Astrocyte (in vitro differentiated cells and primary cell): ENCODE data around the gene SPG11. TPM values are rescaled to one million over a fixed set of nuclear protein-coding genes. Genes with fewer than 3 reads are reported as not detected.

Experiments used
- DNase-seq: peaks from one replicate; pipeline ENCODE4 v3.0.0-alpha.2; 2010; ENCODE audit warnings: low read depth
- FAIRE-seq: peaks from 2 replicates; lab custom pipeline; 2011; peaks lifted over from hg19 to GRCh38; lab: Jason Lieb, UNC
- H2AFZ ChIP-seq: 2 replicates; pipeline ENCODE4 v1.6.0; 2012; ENCODE audit warnings: low read depth, low read length, inconsistent platforms
- H3K27ac ChIP-seq: 2 replicates; pipeline ENCODE4 v1.5.1; 2011; ENCODE audit warnings: low read depth, low read length, inconsistent platforms
- H3K27me3 ChIP-seq: 2 replicates; pipeline ENCODE4 v1.6.0; 2011; ENCODE audit warnings: low read length, inconsistent platforms; ENCODE audit not compliant: insufficient read depth
- H3K36me3 ChIP-seq: 2 replicates; pipeline ENCODE4 v1.5.1; 2011; ENCODE audit warnings: low read length, inconsistent platforms; ENCODE audit not compliant: insufficient read depth
- H3K4me1 ChIP-seq: 2 replicates; pipeline ENCODE4 v1.5.1; 2011; ENCODE audit warnings: low read length, inconsistent platforms; ENCODE audit not compliant: insufficient read depth
- H3K4me2 ChIP-seq: 2 replicates; pipeline ENCODE4 v1.6.0; 2012; ENCODE audit warnings: low read length, inconsistent platforms
- H3K4me3 ChIP-seq: 2 replicates; pipeline ENCODE4 v1.5.1; 2011; ENCODE audit warnings: low read depth, mild to moderate bottlenecking, low read length, inconsistent platforms; ENCODE audit not compliant: insufficient read depth
- H3K79me2 ChIP-seq: 2 replicates; pipeline ENCODE4 v1.6.0; 2012; ENCODE audit warnings: mild to moderate bottlenecking, low read length, inconsistent platforms; ENCODE audit not compliant: insufficient read depth
- H3K9ac ChIP-seq: 2 replicates; pipeline ENCODE4 v1.6.0; 2012; ENCODE audit warnings: mild to moderate bottlenecking, low read length, inconsistent platforms
- H3K9me3 ChIP-seq: 2 replicates; pipeline ENCODE4 v1.5.1; 2012; ENCODE audit warnings: low read depth, mild to moderate bottlenecking, low read length, inconsistent platforms; ENCODE audit not compliant: insufficient read depth
- H4K20me1 ChIP-seq: 2 replicates; pipeline ENCODE4 v1.6.0; 2012; ENCODE audit warnings: low read length, inconsistent platforms; ENCODE audit not compliant: insufficient read depth
- H3K27ac Mint-ChIP-seq: one replicate; pipeline ENCODE4 v1.8.0; 2021; ENCODE audit warnings: mild to moderate bottlenecking, mixed read lengths; ENCODE audit not compliant: unreplicated experiment
- H3K27me3 Mint-ChIP-seq: one replicate; pipeline ENCODE4 v1.8.0; 2021; ENCODE audit warnings: low read depth, mixed read lengths; ENCODE audit not compliant: unreplicated experiment
- H3K36me3 Mint-ChIP-seq: one replicate; pipeline ENCODE4 v1.8.0; 2021; ENCODE audit warnings: low read depth, mixed read lengths; ENCODE audit not compliant: unreplicated experiment
- H3K4me1 Mint-ChIP-seq: one replicate; pipeline ENCODE4 v1.8.0; 2021; ENCODE audit warnings: low read depth, mixed read lengths; ENCODE audit not compliant: unreplicated experiment
- H3K4me3 Mint-ChIP-seq: one replicate; pipeline ENCODE4 v1.8.0; 2021; ENCODE audit warnings: mild to moderate bottlenecking, moderate library complexity, mixed read lengths; ENCODE audit not compliant: unreplicated experiment
- H3K9me3 Mint-ChIP-seq: one replicate; pipeline ENCODE4 v1.8.0; 2021; ENCODE audit warnings: mild to moderate bottlenecking, mixed read lengths; ENCODE audit not compliant: unreplicated experiment
- EZH2 ChIP-seq: IDR thresholded peaks from 2 replicates; pipeline ENCODE4 v1.6.1; 2012; ENCODE audit warnings: mild to moderate bottlenecking, low read length, inconsistent platforms; ENCODE audit not compliant: insufficient read depth
- total RNA-seq: library from RNA; stranded (reverse); gene quantifications from 2 replicates; pipeline ENCODE4 v1.2.1, GENCODE V29; 2021
- TF ChIP-seq, protein P1 (sequence below): IDR thresholded peaks from 2 replicates; pipeline ENCODE4 v1.5.1; 2011; ENCODE audit warnings: low read depth, mild to moderate bottlenecking, inconsistent platforms, low read length, moderate library complexity; ENCODE audit not compliant: insufficient read depth

SPG11 gene
- total RNA-seq, 1 donor from 2014 or later, result 34.4 TPM

DNA sequence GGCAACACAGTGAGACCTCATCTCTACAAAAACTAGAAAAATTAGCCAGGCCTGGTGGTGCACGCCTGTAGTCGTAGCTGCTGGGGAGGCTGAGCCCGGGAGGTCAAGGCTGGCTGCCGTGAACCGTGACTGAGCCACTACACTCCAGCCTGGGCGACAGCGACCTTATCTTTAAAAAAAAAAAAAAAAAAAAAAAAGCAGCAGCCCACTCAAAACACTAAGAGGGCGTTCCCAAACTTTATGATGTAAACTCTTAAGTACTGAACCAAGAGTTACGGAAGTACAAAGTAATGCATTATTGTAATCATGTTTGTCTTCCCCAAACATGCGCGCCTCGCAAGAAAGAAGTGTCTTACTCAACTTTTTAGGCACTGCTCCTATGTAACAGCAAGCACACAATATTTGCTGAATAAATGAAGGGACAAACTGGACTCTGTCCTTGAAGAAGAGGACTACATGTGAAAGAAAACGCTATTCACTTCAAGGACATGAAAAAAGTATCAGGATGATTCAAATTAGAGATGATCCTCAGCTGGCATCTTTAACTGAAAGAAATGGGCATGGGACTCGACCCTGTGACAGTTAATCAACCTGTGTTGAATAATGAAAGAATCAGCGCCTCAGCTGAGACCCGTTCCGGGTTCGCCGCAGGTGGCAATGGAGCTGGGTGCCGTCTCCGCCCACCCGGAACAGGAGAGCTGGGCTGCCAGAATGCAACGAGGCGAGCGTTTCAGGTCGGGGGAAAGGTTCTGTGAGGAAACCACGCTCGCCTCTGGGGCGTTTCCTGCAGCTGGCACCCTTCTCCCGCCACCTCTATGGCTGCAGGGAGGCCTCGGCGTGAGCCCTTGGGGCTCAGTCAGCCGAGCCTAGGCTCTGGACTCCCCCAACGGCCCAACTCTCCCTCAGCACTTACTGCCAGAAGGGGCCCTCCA is 718 bp downstream of the SPG11 start:
- DNase-seq, result peak; percentile 40
- Histone ChIP-seq H3K27ac (peak overlapping the region; percentile 87), H3K27me3 (no peaks in the 10 kb centered on the region), H3K9ac (peak overlapping the region; percentile 93), H3K4me2 (peak overlapping the region; percentile 98), H3K79me2 (peaks cover 28% of the 10 kb centered on the region), H4K20me1 (no peaks in the 10 kb centered on the region), H3K9me3 (no peaks in the 10 kb centered on the region), H3K36me3 (peaks cover 8% of the 10 kb centered on the region), H3K4me3 (peak overlapping the region; percentile 95), H3K4me1 (peaks cover 3% of the 10 kb centered on the region), H2AFZ (peak overlapping the region; percentile 98)
- no peak for FAIRE-seq
- Mint-ChIP-seq H3K36me3 (no peaks in the 10 kb centered on the region), H3K4me1 (peaks cover 7% of the 10 kb centered on the region), H3K27ac (peak overlapping the region; percentile 100), H3K4me3 (peak overlapping the region; percentile 99), H3K9me3 (no peaks in the 10 kb centered on the region), H3K27me3 (peaks cover 6% of the 10 kb centered on the region)
- TF ChIP-seq, protein P1, sequence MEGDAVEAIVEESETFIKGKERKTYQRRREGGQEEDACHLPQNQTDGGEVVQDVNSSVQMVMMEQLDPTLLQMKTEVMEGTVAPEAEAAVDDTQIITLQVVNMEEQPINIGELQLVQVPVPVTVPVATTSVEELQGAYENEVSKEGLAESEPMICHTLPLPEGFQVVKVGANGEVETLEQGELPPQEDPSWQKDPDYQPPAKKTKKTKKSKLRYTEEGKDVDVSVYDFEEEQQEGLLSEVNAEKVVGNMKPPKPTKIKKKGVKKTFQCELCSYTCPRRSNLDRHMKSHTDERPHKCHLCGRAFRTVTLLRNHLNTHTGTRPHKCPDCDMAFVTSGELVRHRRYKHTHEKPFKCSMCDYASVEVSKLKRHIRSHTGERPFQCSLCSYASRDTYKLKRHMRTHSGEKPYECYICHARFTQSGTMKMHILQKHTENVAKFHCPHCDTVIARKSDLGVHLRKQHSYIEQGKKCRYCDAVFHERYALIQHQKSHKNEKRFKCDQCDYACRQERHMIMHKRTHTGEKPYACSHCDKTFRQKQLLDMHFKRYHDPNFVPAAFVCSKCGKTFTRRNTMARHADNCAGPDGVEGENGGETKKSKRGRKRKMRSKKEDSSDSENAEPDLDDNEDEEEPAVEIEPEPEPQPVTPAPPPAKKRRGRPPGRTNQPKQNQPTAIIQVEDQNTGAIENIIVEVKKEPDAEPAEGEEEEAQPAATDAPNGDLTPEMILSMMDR, result no peak
- no peak for TF ChIP-seq EZH2

DNA sequence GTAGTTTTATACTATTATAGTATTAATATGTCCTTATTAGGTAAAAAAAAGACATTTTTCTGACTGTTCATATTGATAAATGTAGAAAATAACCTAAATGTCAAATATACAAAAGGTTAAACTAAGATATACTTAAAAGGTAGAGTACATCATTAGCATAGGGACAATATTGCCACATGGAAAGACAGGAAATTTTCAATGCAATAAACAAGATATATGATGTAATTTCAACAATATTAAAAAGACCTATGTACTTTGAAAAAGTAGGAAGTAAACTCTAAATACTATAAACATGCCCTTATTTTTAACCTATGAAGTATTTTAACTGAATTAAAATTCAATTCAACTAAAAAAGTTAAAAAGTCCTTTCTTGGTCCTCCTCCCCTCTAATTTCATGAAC is 1.9 kb downstream of the SPG11 start:
- peaks cover 28% of the 10 kb centered on the region for H3K79me2 ChIP-seq
- DNase-seq, result no peak
- H2AFZ ChIP-seq, result no peak overlapping the region
- peaks cover 7% of the 10 kb centered on the region for H3K4me1 Mint-ChIP-seq
- no peaks in the 10 kb centered on the region for H3K36me3 Mint-ChIP-seq
- no peak overlapping the region for H3K27ac ChIP-seq
- no peaks in the 10 kb centered on the region for H3K9me3 Mint-ChIP-seq
- H3K4me1 ChIP-seq, result peaks cover 3% of the 10 kb centered on the region
- H3K4me2 ChIP-seq, result no peak overlapping the region
- no peaks in the 10 kb centered on the region for H3K9me3 ChIP-seq
- H3K4me3 ChIP-seq, result no peak overlapping the region
- H4K20me1 ChIP-seq, result no peaks in the 10 kb centered on the region
- TF ChIP-seq, protein P1, result no peak
- TF ChIP-seq EZH2, result no peak
- H3K27me3 ChIP-seq, result no peaks in the 10 kb centered on the region
- FAIRE-seq, result no peak
- peak overlapping the region; percentile 15 for H3K27ac Mint-ChIP-seq
- H3K4me3 Mint-ChIP-seq, result peak overlapping the region; percentile 99
- H3K36me3 ChIP-seq, result peaks cover 8% of the 10 kb centered on the region
- no peak overlapping the region for H3K9ac ChIP-seq
- H3K27me3 Mint-ChIP-seq, result no peaks in the 10 kb centered on the region

DNA sequence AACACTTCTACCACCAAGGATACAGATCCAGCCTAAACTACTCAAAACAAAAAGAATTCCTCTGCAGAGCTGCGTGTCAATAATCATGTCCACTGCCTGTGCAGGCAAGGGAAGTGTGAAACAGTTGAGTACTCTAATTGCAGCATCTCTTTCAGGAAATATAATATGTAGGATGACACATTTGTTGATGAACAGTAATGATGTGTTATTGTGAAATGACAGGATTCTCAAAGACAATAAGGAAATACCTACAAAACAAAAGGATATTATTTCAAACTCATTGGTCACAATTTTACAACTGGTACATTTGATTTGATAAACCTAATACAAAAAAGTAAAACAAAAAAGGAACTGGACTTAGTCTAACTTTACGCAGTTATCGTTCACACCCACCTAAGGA is 4.4 kb downstream of the SPG11 start:
- no peaks in the 10 kb centered on the region for H3K9me3 ChIP-seq
- no peak overlapping the region for H3K4me2 ChIP-seq
- Mint-ChIP-seq H3K27ac (no peak overlapping the region), H3K4me3 (no peak overlapping the region), H3K27me3 (no peaks in the 10 kb centered on the region), H3K9me3 (no peaks in the 10 kb centered on the region), H3K4me1 (peaks cover 7% of the 10 kb centered on the region), H3K36me3 (no peaks in the 10 kb centered on the region)
- no peaks in the 10 kb centered on the region for H4K20me1 ChIP-seq
- H3K27ac ChIP-seq, result no peak overlapping the region
- peaks cover 3% of the 10 kb centered on the region for H3K4me1 ChIP-seq
- peaks cover 28% of the 10 kb centered on the region for H3K79me2 ChIP-seq
- H2AFZ ChIP-seq, result no peak overlapping the region
- no peak overlapping the region for H3K9ac ChIP-seq
- peaks cover 11% of the 10 kb centered on the region for H3K36me3 ChIP-seq
- DNase-seq (no peak), FAIRE-seq (no peak)
- H3K27me3 ChIP-seq, result no peaks in the 10 kb centered on the region
- H3K4me3 ChIP-seq, result no peak overlapping the region
- TF ChIP-seq, protein P1, result no peak
